Endothelial cell of umbilical vein (primary cell): ENCODE data around the gene CEP350.

ENCODE experiments used
- CTCF ChIP-seq, 2 donors: IDR thresholded peaks; 1 replicate in 1 of 2; 2 replicates in 1 of 2; pipeline ENCODE4 v1.5.1; 2011; ENCODE audit warnings: low read length in 2 of 2, mild to moderate bottlenecking in 2 of 2, moderate library complexity in 2 of 2, control low read depth in 1 of 2, inconsistent platforms in 1 of 2, low read depth in 1 of 2; ENCODE audit not compliant: insufficient read depth in 1 of 2; ENCODE audit errors: extremely low read depth in 1 of 2
- EZH2 ChIP-seq: IDR thresholded peaks from 2 replicates; pipeline ENCODE4 v1.6.1; 2012; ENCODE audit warnings: borderline replicate concordance, low read depth, mild to moderate bottlenecking, moderate library complexity, low read length, inconsistent platforms; ENCODE audit not compliant: severe bottlenecking
- FOS ChIP-seq: IDR thresholded peaks from 2 replicates; pipeline ENCODE4 v1.6.1; 2011; ENCODE audit warnings: mild to moderate bottlenecking, low read length, moderate library complexity, borderline replicate concordance; ENCODE audit not compliant: insufficient read depth
- GATA2 ChIP-seq: IDR thresholded peaks from 2 replicates; pipeline ENCODE4 v1.7.0; 2011; ENCODE audit warnings: low read depth, mild to moderate bottlenecking, moderate library complexity, mixed read lengths, low read length; ENCODE audit not compliant: insufficient read length, insufficient read depth
- JUN ChIP-seq: IDR thresholded peaks from 2 replicates; pipeline ENCODE4 v1.6.1; 2011; ENCODE audit warnings: borderline replicate concordance, low read depth; ENCODE audit not compliant: insufficient read length, insufficient read depth
- MYC ChIP-seq: IDR thresholded peaks from one replicate; pipeline ENCODE4 v1.6.1; 2011; ENCODE audit warnings: mild to moderate bottlenecking, low read depth, low read length
- POLR2A ChIP-seq: IDR thresholded peaks from 2 replicates; pipeline ENCODE4 v1.6.1; 2012; ENCODE audit warnings: low read depth, mild to moderate bottlenecking, control low read depth, low read length
- POLR2AphosphoS5 ChIP-seq: IDR thresholded peaks from 2 replicates; pipeline ENCODE4 v1.6.1; 2012; ENCODE audit warnings: low read depth, mild to moderate bottlenecking, control low read depth, low read length, moderate library complexity; ENCODE audit not compliant: insufficient read depth

GRCh38 chr1:180152588-180152987, 198.0 kb downstream of the CEP350 start:
- TF ChIP-seq CTCF (IDR thresholded peaks at IDR 0.05; ENCODE audit: extremely low read depth in 1 of 2, insufficient read depth in 1 of 2, low read depth in 1 of 2, low read length in 2 of 2) = no peak
- no peak for TF ChIP-seq POLR2AphosphoS5
- TF ChIP-seq POLR2A = no peak
- no peak for TF ChIP-seq EZH2
- TF ChIP-seq MYC = no peak
- TF ChIP-seq GATA2 = no peak
- TF ChIP-seq FOS = no peak
- no peak for TF ChIP-seq JUN
